Prostate gland (tissue), 2 donors: ENCODE results near the gene LIMS2.

Experiments used
- CTCF ChIP-seq, 4 experiments: fragments of 200-600 bp in 2 of 4; fragments of 450-650 bp in 2 of 4; sonication (generic) in 2 of 4; IDR thresholded peaks; 1 replicate in 3 of 4; 2 replicates in 1 of 4; pipeline ENCODE4 v1.5.1; 2016 to 2019; ENCODE audit warnings: antibody characterized with exemption in 4 of 4, mild to moderate bottlenecking in 2 of 4, moderate library complexity in 2 of 4
- POLR2A ChIP-seq: fragments of 450-650 bp; IDR thresholded peaks from one replicate; pipeline ENCODE4 v1.6.1; 2016; ENCODE audit warnings: antibody characterized with exemption, mild to moderate bottlenecking

GRCh38 chr2:127661072-127661649 lies 14.2 kb downstream of the LIMS2 start:
- no peak for TF ChIP-seq CTCF (IDR thresholded peaks at IDR 0.05)
- no peak for TF ChIP-seq POLR2A
